DOHH2 (cell line): ENCODE measurements around the gene SLC39A12.

ENCODE experiments used
- H3F3A ChIP-seq: fragments of 200-600 bp; sonication (generic), shearing (Covaris generic); 2 replicates; pipeline ENCODE4 v1.6.0; 2016; ENCODE audit warnings: antibody characterized with exemption, mild to moderate bottlenecking; ENCODE audit not compliant: control insufficient read depth, insufficient read depth
- H3K27ac ChIP-seq: fragments of 200-600 bp; sonication (generic); 2 replicates; pipeline ENCODE4 v1.5.1; 2014; ENCODE audit warnings: low read depth, mild to moderate bottlenecking, low read length, moderate library complexity
- H3K27me3 ChIP-seq: fragments of 200-600 bp; sonication (generic); 2 replicates; pipeline ENCODE4 v1.6.1; 2014; ENCODE audit warnings: mild to moderate bottlenecking, low read length, mixed read lengths; ENCODE audit not compliant: control insufficient read depth
- H3K36me3 ChIP-seq: fragments of 200-600 bp; sonication (generic); 2 replicates; pipeline ENCODE4 v1.6.1; 2014; ENCODE audit warnings: mild to moderate bottlenecking, low read length, moderate library complexity, mixed read lengths; ENCODE audit not compliant: control insufficient read depth
- H3K4me1 ChIP-seq: fragments of 200-600 bp; sonication (generic); 2 replicates; pipeline ENCODE4 v1.6.1; 2014; ENCODE audit warnings: mild to moderate bottlenecking, low read length, mixed read lengths; ENCODE audit not compliant: control insufficient read depth
- H3K4me2 ChIP-seq: fragments of 200-600 bp; sonication (generic); 2 replicates; pipeline ENCODE4 v1.6.0; 2014; ENCODE audit warnings: mild to moderate bottlenecking, low read length, moderate library complexity
- H3K4me3 ChIP-seq: fragments of 200-600 bp; sonication (generic); 2 replicates; pipeline ENCODE4 v1.5.1; 2014; ENCODE audit warnings: mild to moderate bottlenecking, low read length, mixed read lengths
- H3K79me2 ChIP-seq: fragments of 200-600 bp; sonication (generic); 2 replicates; pipeline ENCODE4 v1.6.1; 2014; ENCODE audit warnings: mild to moderate bottlenecking, low read length, mixed read lengths; ENCODE audit not compliant: control insufficient read depth
- H3K9me2 ChIP-seq: fragments of 200-600 bp; sonication (generic); replicated peaks from 2 replicates; pipeline ENCODE4 v1.6.1; 2014; ENCODE audit warnings: mild to moderate bottlenecking, low read length, mixed read lengths; ENCODE audit not compliant: control insufficient read depth
- H3K9me3 ChIP-seq: fragments of 200-600 bp; sonication (generic); 2 replicates; pipeline ENCODE4 v1.6.1; 2014; ENCODE audit warnings: antibody characterized with exemption, low read length, mixed read lengths; ENCODE audit not compliant: control insufficient read depth, insufficient read depth
- H4K20me1 ChIP-seq: fragments of 200-600 bp; sonication (generic); 2 replicates; pipeline ENCODE4 v1.6.0; 2014; ENCODE audit warnings: low read depth, mild to moderate bottlenecking, antibody characterized with exemption, low read length, moderate library complexity; ENCODE audit not compliant: control insufficient read depth, insufficient read depth
- CTCF ChIP-seq: fragments of 200-600 bp; sonication (generic); IDR thresholded peaks from one replicate; pipeline ENCODE4 v1.5.1; 2014; ENCODE audit warnings: antibody characterized with exemption, mild to moderate bottlenecking, low read depth, low read length; ENCODE audit not compliant: poor library complexity, severe bottlenecking
- EZH2phosphoT487 ChIP-seq: fragments of 200-600 bp; sonication (generic); IDR thresholded peaks from 2 replicates; pipeline ENCODE4 v1.6.1; 2017; ENCODE audit warnings: borderline replicate concordance, mild to moderate bottlenecking, antibody characterized with exemption, low read length, moderate library complexity, mixed read lengths

Gene SLC39A12

GRCh38 chr10:18079665-18080295, 128.1 kb downstream of the SLC39A12 start:
- TF ChIP-seq EZH2phosphoT487: no peak
- TF ChIP-seq CTCF: no peak
- Histone ChIP-seq H4K20me1 (no peaks in the 10 kb centered on the region), H3K36me3 (no peaks in the 10 kb centered on the region), H3K4me2 (no peak overlapping the region), H3K27me3 (no peaks in the 10 kb centered on the region), H3K4me1 (peaks cover 12% of the 10 kb centered on the region), H3K9me2 (no peaks in the 10 kb centered on the region), H3K9me3 (no peaks in the 10 kb centered on the region), H3K79me2 (no peaks in the 10 kb centered on the region), H3K27ac (no peak overlapping the region), H3K4me3 (no peak overlapping the region), H3F3A (no peaks in the 10 kb centered on the region)

- no peak for TF ChIP-seq EZH2phosphoT487
- no peak for TF ChIP-seq CTCF
These were observed 130.7 kb downstream of the SLC39A12 start for GRCh38 chr10:18082381-18082780.

GRCh38 chr10:18085855-18086254, 134.1 kb downstream of the SLC39A12 start:
- no peak overlapping the region for H3K4me3 ChIP-seq
- H3K36me3 ChIP-seq: no peaks in the 10 kb centered on the region
- no peaks in the 10 kb centered on the region for H3F3A ChIP-seq
- H3K9me2 ChIP-seq: no peaks in the 10 kb centered on the region
- H3K27me3 ChIP-seq: no peaks in the 10 kb centered on the region
- no peaks in the 10 kb centered on the region for H3K9me3 ChIP-seq
- no peak overlapping the region for H3K4me2 ChIP-seq
- no peaks in the 10 kb centered on the region for H3K4me1 ChIP-seq
- H3K27ac ChIP-seq: no peak overlapping the region
- H4K20me1 ChIP-seq: no peaks in the 10 kb centered on the region
- TF ChIP-seq CTCF: no peak
- no peak for TF ChIP-seq EZH2phosphoT487
- H3K79me2 ChIP-seq: no peaks in the 10 kb centered on the region

More at GRCh38 chr10:18082381-18082780, 130.7 kb downstream of the SLC39A12 start:
- H3K79me2 ChIP-seq: no peaks in the 10 kb centered on the region
- no peaks in the 10 kb centered on the region for H3K27me3 ChIP-seq
- no peak overlapping the region for H3K27ac ChIP-seq
- no peak overlapping the region for H3K4me3 ChIP-seq
- no peaks in the 10 kb centered on the region for H4K20me1 ChIP-seq
- no peak overlapping the region for H3K4me2 ChIP-seq
- no peaks in the 10 kb centered on the region for H3K9me2 ChIP-seq
- no peaks in the 10 kb centered on the region for H3K4me1 ChIP-seq
- H3K36me3 ChIP-seq: no peaks in the 10 kb centered on the region
- H3F3A ChIP-seq: no peaks in the 10 kb centered on the region
- no peaks in the 10 kb centered on the region for H3K9me3 ChIP-seq
